Caco-2 (cell line): Measurements from ENCODE around the gene PRR18. TPM values are rescaled to one million over a fixed set of nuclear protein-coding genes. Genes with fewer than 3 reads are reported as not detected.

Source experiments
- BruUV-seq: library from RNA; stranded (reverse); fragments of 400-500 nt; replicated peaks from 2 replicates; lab custom pipeline; 2021; lab: Mats Ljungman, UMichigan
- CTCF ChIA-PET: fragments of 300-600 bp; sonication (Branson Sonifier 250); formaldehyde crosslinking; loops from one replicate; lab custom pipeline; 2022; ENCODE audit warnings: antibody characterized with exemption; lab: Charles Lee
- POLR2A ChIA-PET: fragments of 300-600 bp; sonication (Branson Sonifier 250); formaldehyde crosslinking; loops from one replicate; lab custom pipeline; 2022; ENCODE audit warnings: antibody characterized with exemption; lab: Charles Lee
- DNase-seq, 2 experiments: peaks; one replicate each; pipeline versions ENCODE4 v3.0.0 to v3.0.0-alpha.2; 2020 to 2022
- H3K27me3 ChIP-seq: replicated peaks from 2 replicates; pipeline ENCODE4 v1.6.0; 2011; ENCODE audit warnings: low read length; ENCODE audit not compliant: control insufficient read depth, insufficient read depth
- H3K36me3 ChIP-seq: 2 replicates; pipeline ENCODE4 v1.5.1; 2011; ENCODE audit warnings: low read length; ENCODE audit not compliant: control insufficient read depth, insufficient read depth
- H3K4me1 ChIP-seq: fragments of 250-450 bp; sonication (Bioruptor Pico); 2 replicates; pipeline ENCODE4 v1.5.1; 2020; ENCODE audit warnings: mild to moderate bottlenecking
- H3K4me3 ChIP-seq: 2 replicates; pipeline ENCODE4 v1.5.1; 2011; ENCODE audit warnings: low read depth, mild to moderate bottlenecking, control low read depth, low read length
- H3K9me3 ChIP-seq: fragments of 250-450 bp; sonication (Bioruptor Pico); 2 replicates; pipeline ENCODE4 v1.5.1; 2020; ENCODE audit warnings: mild to moderate bottlenecking, moderate library complexity
- H3K27ac Mint-ChIP-seq: one replicate; pipeline ENCODE4 v1.8.0; 2022; ENCODE audit warnings: mixed read lengths; ENCODE audit not compliant: unreplicated experiment
- H3K27me3 Mint-ChIP-seq: one replicate; pipeline ENCODE4 v1.8.0; 2022; ENCODE audit warnings: mixed read lengths; ENCODE audit not compliant: insufficient read depth, unreplicated experiment
- H3K36me3 Mint-ChIP-seq: one replicate; pipeline ENCODE4 v1.8.0; 2022; ENCODE audit warnings: mild to moderate bottlenecking, mixed read lengths; ENCODE audit not compliant: insufficient read depth, unreplicated experiment
- H3K4me1 Mint-ChIP-seq: one replicate; pipeline ENCODE4 v1.8.0; 2022; ENCODE audit warnings: low read depth, mixed read lengths; ENCODE audit not compliant: unreplicated experiment
- H3K4me3 Mint-ChIP-seq: one replicate; pipeline ENCODE4 v1.8.0; 2022; ENCODE audit warnings: mild to moderate bottlenecking, moderate library complexity, mixed read lengths; ENCODE audit not compliant: unreplicated experiment
- H3K9me3 Mint-ChIP-seq: one replicate; pipeline ENCODE4 v1.8.0; 2022; ENCODE audit warnings: mixed read lengths; ENCODE audit not compliant: unreplicated experiment
- CTCF ChIP-seq, 2 experiments: fragments of 200-600 bp in 1 of 2; IDR thresholded peaks; 1 replicate in 1 of 2; 2 replicates in 1 of 2; pipeline versions ENCODE4 v1.5.1 to v1.8.0; 2011 to 2022; ENCODE audit warnings: antibody characterized with exemption in 1 of 2, control low read depth in 1 of 2, inconsistent platforms in 1 of 2, low read depth in 1 of 2, low read length in 1 of 2, mild to moderate bottlenecking in 1 of 2, moderate library complexity in 1 of 2; ENCODE audit not compliant: insufficient read depth in 1 of 2, severe bottlenecking in 1 of 2, unreplicated experiment in 1 of 2
- intact Hi-C: fragments of 100-400 bp; cut with micrococcal nuclease; formaldehyde crosslinking; loops from one replicate; pipeline ENCODE4 v1.10.0; 2022; ENCODE audit not compliant: unreplicated experiment
- total RNA-seq: library from RNA; stranded (reverse); gene quantifications from 2 replicates; pipeline ENCODE4 v1.2.3, GENCODE V29; 2022

PRR18 gene
- total RNA-seq, 1 experiment from 2014 or later, result 0.95 TPM

DNA sequence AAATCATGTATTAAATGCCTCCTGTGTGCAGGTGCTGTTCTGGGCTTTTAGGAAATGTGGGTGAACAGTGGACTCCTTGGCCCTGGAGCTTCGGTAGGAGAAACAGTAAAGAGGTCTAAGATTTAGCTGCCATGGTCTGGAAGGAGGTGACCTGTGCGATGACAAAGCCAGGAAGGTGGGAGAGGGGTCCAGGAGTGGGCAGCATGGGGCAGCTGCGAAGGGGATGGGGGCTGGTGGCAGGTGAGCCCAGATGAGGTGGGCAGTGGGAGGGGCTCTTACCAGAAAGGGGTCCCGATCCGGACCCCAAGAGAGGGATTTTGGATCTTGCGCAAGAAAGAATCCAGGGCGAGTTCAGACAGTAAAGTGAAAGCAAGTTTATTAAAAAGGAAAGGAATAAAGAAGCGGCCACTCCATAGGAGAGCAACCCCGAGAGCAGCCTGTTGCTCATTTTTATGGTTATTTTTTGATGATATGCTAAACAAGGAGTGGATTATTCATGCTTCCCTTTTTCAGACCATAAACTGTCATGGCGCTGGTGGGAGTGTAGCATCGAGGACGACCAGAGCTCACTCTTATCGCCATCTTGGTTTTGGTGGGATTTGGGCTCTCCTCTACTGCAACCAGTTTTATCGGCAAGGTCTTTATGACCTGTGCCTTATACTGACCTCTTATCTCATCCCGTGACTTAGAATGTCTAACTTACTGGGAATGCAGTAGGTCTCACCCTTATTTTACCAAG, 38.7 kb downstream of the PRR18 start:
- DNase-seq, result no peak

GRCh38 chr6:166268431-166268830, 39.8 kb downstream of the PRR18 start:
- Histone ChIP-seq H3K27me3 (no peaks in the 10 kb centered on the region), H3K9me3 (no peaks in the 10 kb centered on the region), H3K4me1 (no peaks in the 10 kb centered on the region), H3K36me3 (no peaks in the 10 kb centered on the region), H3K4me3 (no peak overlapping the region)
- no peak overlapping the region for H3K4me3 Mint-ChIP-seq
- ChIA-PET CTCF (no interaction called here), POLR2A (no interaction called here)
- H3K27me3 Mint-ChIP-seq, result no peaks in the 10 kb centered on the region
- H3K9me3 Mint-ChIP-seq, result no peaks in the 10 kb centered on the region
- no peak for TF ChIP-seq CTCF (IDR thresholded peaks at IDR 0.05; ENCODE audit: insufficient read depth in 1 of 2, low read depth in 1 of 2, low read length in 1 of 2, severe bottlenecking in 1 of 2, unreplicated experiment in 1 of 2)
- H3K4me1 Mint-ChIP-seq, result no peaks in the 10 kb centered on the region
- intact Hi-C loops, result no loop called here
- H3K27ac Mint-ChIP-seq, result no peak overlapping the region
- H3K36me3 Mint-ChIP-seq, result no peaks in the 10 kb centered on the region
- DNase-seq, result no peak
- BruUV-seq, result no TSS peak

More for the DNA sequence above, 38.7 kb downstream of the PRR18 start:
- no peak overlapping the region for H3K4me3 Mint-ChIP-seq
- Histone ChIP-seq H3K4me1 (no peaks in the 10 kb centered on the region), H3K9me3 (no peaks in the 10 kb centered on the region), H3K27me3 (no peaks in the 10 kb centered on the region), H3K36me3 (no peaks in the 10 kb centered on the region), H3K4me3 (no peak overlapping the region)
- ChIA-PET CTCF (no interaction called here), POLR2A (no interaction called here)
- BruUV-seq, result no TSS peak
- no peaks in the 10 kb centered on the region for H3K27me3 Mint-ChIP-seq
- intact Hi-C loops, result no loop called here
- H3K27ac Mint-ChIP-seq, result no peak overlapping the region
- no peaks in the 10 kb centered on the region for H3K9me3 Mint-ChIP-seq
- H3K36me3 Mint-ChIP-seq, result no peaks in the 10 kb centered on the region
- no peak for TF ChIP-seq CTCF (IDR thresholded peaks at IDR 0.05; ENCODE audit: insufficient read depth in 1 of 2, low read depth in 1 of 2, low read length in 1 of 2, severe bottlenecking in 1 of 2, unreplicated experiment in 1 of 2)
- no peaks in the 10 kb centered on the region for H3K4me1 Mint-ChIP-seq

- DNase-seq, result no peak
- no peaks in the 10 kb centered on the region for H3K27me3 ChIP-seq
- ChIA-PET POLR2A (no interaction called here), CTCF (no interaction called here)
- H3K4me1 ChIP-seq, result no peaks in the 10 kb centered on the region
- H3K4me1 Mint-ChIP-seq, result no peaks in the 10 kb centered on the region
- H3K9me3 Mint-ChIP-seq, result no peaks in the 10 kb centered on the region
- no peaks in the 10 kb centered on the region for H3K27me3 Mint-ChIP-seq
- H3K4me3 Mint-ChIP-seq, result no peak overlapping the region
- no peaks in the 10 kb centered on the region for H3K36me3 Mint-ChIP-seq
- H3K4me3 ChIP-seq, result no peak overlapping the region
- no peak for TF ChIP-seq CTCF (IDR thresholded peaks at IDR 0.05; ENCODE audit: insufficient read depth in 1 of 2, low read depth in 1 of 2, low read length in 1 of 2, severe bottlenecking in 1 of 2, unreplicated experiment in 1 of 2)
- H3K27ac Mint-ChIP-seq, result no peak overlapping the region
- intact Hi-C loops, result no loop called here
- no TSS peak for BruUV-seq
- H3K9me3 ChIP-seq, result no peaks in the 10 kb centered on the region
- no peaks in the 10 kb centered on the region for H3K36me3 ChIP-seq
Observed at GRCh38 chr6:166267526-166267925, 40.7 kb downstream of the PRR18 start.
